Middle frontal gyrus (tissue), 1 donor: ENCODE results near the gene CCT4.
"Not testable (repeated sequence)": the region's sequence is repeated elsewhere in the genome, so short reads cannot be mapped to it uniquely, and the experiment has no call there.

Experiments used
- DNase-seq: peaks from one replicate; pipeline ENCODE4 v3.0.0-alpha.2; 2015; ENCODE audit warnings: low spot score; ENCODE audit errors: extremely low spot score

Gene CCT4

DNA sequence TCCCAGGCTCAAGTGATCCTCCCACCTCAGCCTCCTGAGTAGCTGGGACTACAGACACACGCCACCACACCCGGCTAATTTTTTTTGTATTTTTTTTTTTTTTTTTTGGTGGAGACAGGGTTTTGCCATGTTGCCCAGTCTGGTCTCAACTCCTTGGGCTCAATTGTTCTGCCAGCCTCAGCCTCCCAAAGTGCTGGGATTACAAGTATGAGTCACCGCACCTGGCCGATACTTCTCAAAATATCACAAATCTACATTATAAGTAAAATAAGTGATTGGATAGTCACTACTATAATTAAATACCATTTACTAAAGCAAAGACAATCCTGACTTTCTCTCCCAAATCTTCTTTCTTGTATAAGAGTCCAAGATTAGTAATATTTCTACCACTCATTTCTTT lies 9.1 kb downstream of the CCT4 start:
- not testable (repeated sequence) for DNase-seq

DNA sequence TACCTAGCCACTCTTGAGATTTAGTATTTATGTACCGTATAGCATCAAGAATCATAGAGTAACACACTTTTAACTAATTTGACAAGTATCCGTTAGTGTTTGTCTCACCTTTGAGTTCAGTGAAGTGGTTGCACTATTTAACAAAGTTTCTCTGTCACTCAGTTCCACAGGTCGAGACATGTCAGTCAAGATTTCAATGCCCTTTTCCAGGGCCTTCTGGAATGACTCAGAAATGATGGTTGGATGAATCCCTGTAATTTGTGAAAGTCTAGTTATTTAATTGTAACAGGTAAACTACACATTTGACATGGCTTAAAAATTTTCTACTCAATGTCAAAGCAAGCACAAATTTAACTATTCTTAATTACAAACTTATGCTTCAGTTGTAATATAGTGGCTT lies 9.7 kb downstream of the CCT4 start:
- DNase-seq: no peak

GRCh38 chr2:61877571-61878245 lies 10.7 kb downstream of the CCT4 start:
- no peak for DNase-seq

GRCh38 chr2:61876400-61876799 lies 12.1 kb downstream of the CCT4 start:
- DNase-seq: no peak

DNA sequence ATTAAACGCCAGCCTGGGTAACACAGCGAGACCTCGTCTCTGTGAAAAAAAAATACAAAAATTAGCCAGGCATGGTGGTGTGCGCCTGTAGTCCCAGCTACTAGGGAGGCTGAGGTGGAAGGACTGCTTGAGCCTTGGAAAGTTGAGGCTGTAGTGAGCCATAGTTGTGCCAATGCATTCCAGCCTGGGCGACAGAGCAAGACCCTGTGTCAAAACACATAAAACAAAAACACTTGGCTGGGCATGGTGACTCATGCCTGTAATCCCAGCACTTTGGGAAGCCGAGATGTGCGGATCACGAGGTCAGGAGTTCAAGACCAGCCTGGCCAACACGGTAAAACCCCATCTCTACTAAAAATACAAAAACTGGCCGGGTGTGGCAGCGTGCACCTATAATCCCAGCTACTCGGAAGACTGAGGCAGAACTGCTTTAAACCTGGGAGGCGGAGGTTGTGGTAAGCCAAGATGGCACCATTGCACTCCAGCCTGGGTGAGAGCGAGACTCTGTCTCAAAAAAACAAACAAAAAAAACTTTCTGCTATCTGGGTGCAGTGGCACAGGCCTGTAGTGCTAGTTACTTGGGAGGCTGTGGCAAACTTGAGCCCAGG lies 21.9 kb downstream of the CCT4 start:
- not testable (repeated sequence) for DNase-seq

GRCh38 chr2:61862085-61862484 lies 26.4 kb downstream of the CCT4 start:
- DNase-seq: no peak

- DNase-seq: no peak
These were observed 31.2 kb downstream of the CCT4 start for GRCh38 chr2:61857224-61857623.

DNA sequence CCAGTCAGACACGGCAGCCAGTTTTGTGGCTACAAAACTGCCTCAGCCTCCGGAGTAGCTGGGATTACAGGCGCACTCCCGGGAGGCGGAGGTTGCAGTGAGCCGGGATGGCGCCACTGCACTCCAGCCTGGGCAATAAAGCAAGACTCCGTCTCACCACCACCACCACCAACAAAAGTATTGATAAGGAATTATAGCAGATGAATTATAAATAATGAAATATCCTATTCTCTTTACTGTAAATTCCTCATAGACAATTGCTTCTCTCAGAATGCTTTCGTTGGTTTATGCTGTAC lies 33.2 kb downstream of the CCT4 start:
- DNase-seq: no peak

DNA sequence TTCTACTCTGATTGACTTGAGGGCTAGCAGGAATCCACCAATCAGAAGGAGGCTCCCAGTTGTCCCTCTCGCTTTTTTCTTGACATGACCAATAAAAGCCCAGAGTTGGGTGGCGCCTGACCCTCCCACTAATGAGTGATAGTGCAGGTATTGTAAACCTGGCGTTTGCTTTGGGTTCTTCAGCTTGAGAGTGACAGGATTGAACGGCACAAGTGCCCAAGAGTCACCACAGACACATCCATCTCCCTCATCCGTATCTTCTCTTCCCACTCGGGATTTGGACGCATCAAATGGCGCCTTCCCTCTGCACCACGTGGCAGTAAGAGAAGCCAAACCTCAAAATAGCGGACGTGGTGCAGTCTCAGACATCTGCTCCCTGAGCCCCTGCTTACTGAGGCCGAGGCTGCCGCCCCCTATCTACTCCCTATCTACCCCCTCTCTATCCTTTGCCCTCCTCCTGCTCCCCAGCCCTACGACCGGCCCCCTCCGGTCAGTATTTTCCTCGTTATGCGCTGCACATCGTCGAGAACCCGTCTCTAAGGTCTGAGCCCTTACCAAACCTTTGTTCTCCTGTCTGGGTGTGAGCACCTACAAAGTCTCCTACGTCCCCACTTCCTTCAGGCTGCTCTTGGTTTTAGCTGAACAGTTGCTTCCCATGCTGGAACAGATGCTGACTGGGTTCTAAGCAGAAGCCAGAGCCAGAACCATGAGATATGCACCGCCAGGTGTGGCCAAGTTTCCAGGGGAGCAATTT lies 33.7 kb downstream of the CCT4 start:
- DNase-seq: peak; percentile 96

GRCh38 chr2:61853847-61854563 lies 34.5 kb downstream of the CCT4 start, which contains the start of gene FAM161A:
TSS of gene FAM161A (minus strand) at chr2:61854060. CDS start at chr2:61854041, 19 bp downstream.
- peak; percentile 88 for DNase-seq

- no peak for DNase-seq
These were observed 35.2 kb downstream of the CCT4 start for GRCh38 chr2:61853086-61853846.

- DNase-seq: not testable (repeated sequence)
These were observed 37.2 kb downstream of the CCT4 start for GRCh38 chr2:61851270-61851669.

- no peak for DNase-seq
These were observed 43.1 kb downstream of the CCT4 start for GRCh38 chr2:61845320-61845719.

DNA sequence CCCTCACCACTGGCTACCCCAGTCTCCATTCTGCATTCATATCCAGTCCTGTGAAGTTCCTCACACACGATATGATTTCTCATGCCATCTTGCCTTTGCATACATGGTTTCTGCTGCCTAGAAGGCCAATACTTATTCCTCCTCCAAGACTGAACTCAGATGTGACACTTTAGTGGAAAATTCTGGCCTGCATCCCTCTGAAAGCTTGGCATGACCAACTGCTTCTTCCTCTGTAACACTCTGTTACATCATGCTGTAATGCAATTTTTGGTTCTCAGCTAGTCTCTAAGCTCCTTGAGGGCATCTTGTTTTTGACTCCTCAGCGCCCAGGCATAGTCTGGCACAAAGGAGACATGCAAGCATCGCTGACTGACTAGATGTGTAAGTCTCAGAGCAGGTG lies 47.2 kb downstream of the CCT4 start:
- no peak for DNase-seq

DNA sequence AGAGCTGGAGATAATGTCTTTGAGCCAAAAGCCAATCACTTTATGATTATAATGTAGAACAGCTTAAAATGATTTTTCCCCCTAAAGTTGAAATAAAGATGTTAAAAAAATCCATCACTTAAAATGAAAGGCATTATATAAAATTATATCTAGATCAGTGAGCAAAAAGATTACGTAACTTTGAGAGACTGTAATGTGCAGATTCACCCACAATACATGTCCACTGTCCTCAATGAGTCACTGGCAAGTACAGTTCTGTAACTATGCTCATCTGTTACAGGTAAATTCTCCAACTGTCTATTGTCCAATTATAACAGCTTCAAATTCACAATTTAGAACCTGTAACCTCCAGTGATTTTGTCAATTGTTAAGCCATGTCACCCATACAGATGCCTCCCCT lies 53.6 kb downstream of the CCT4 start:
- no peak for DNase-seq

- no peak for DNase-seq
These were observed 54.5 kb downstream of the CCT4 start for GRCh38 chr2:61833971-61834370.

DNA sequence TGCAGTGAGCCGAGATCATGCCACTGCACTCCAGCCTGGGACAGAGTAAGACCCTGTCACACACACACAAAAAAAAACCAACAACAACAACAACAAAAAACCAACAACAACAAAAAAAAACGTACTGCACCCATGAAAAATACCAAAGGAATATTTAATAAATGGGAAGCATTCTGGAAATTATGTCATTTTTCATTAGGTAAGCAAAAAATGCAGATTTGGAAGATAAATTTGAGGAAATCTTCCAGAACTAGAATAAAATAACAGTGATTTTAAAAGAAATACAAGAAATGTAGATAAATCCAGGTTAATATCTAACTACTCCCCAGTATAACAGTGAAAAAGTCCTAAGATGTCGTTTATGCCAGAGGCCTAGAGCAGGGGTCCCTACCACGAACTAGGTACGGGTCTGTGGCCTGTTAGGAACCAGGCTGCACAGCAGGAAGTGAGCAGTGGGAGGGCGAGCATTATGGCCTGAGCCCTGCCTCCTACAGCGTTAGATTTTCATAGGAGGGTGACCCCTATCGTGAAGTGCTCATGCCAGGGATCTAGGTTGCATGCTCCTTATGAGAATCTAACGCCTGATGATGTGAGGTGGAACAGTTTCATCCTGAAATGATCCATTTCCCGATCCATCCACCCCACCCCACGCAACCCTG lies 56.1 kb downstream of the CCT4 start:
- DNase-seq: no peak

DNA sequence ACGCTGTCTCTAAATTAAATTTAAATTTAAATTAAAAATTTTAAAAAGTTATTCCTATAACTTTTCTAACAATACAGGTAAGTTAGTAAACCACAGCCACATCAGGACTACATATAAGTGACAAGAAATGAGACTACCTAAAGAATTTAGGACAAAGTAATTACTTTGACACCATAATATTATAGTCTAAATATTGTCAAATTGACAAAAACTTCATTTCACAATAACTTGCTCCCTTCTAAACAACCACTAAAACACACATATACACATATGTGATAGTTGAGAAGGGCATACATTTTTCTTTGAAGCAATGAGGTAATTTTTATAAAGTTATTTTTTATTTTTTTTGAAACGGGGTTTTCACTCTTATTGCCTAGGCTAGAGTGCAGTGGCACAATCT lies 66.2 kb downstream of the CCT4 start:
- no peak for DNase-seq
